Chondrocyte (in vitro differentiated cells): Measurements from ENCODE around the gene TMEM208. TPM values are rescaled to one million over a fixed set of nuclear protein-coding genes. Genes with fewer than 3 reads are reported as not detected.

Experiments used
- DNase-seq: peaks from one replicate; pipeline ENCODE4 v3.0.0; 2021; ENCODE audit warnings: mixed read lengths, low spot score
- H3K27ac Mint-ChIP-seq: one replicate; pipeline ENCODE4 v1.8.0; 2021; ENCODE audit warnings: mild to moderate bottlenecking, moderate library complexity, mixed read lengths; ENCODE audit not compliant: unreplicated experiment
- H3K27me3 Mint-ChIP-seq: 2 replicates; pipeline ENCODE4 v1.8.0; 2021; ENCODE audit warnings: low read depth, mixed read lengths
- H3K36me3 Mint-ChIP-seq: 2 replicates; pipeline ENCODE4 v1.8.0; 2021; ENCODE audit warnings: low read depth, mixed read lengths
- H3K4me1 Mint-ChIP-seq: 2 replicates; pipeline ENCODE4 v1.8.0; 2021; ENCODE audit warnings: low read depth, mild to moderate bottlenecking, mixed read lengths
- H3K4me3 Mint-ChIP-seq: one replicate; pipeline ENCODE4 v1.8.0; 2021; ENCODE audit warnings: mild to moderate bottlenecking, moderate library complexity, mixed read lengths; ENCODE audit not compliant: unreplicated experiment
- H3K9me3 Mint-ChIP-seq: 2 replicates; pipeline ENCODE4 v1.8.0; 2021; ENCODE audit warnings: low read depth, mixed read lengths
- total RNA-seq: library from RNA; stranded (reverse); gene quantifications from 3 replicates; pipeline ENCODE4 v1.2.1, GENCODE V29; 2021
- TF ChIP-seq, protein P1 (sequence below): fragments of 200-600 bp; sonication (generic); IDR thresholded peaks from 2 replicates; pipeline ENCODE4 v1.5.0; 2021; ENCODE audit warnings: antibody characterized with exemption, mild to moderate bottlenecking, moderate library complexity

The TMEM208 gene
- total RNA-seq, 1 donor from 2014 or later: 43.2 TPM

DNA sequence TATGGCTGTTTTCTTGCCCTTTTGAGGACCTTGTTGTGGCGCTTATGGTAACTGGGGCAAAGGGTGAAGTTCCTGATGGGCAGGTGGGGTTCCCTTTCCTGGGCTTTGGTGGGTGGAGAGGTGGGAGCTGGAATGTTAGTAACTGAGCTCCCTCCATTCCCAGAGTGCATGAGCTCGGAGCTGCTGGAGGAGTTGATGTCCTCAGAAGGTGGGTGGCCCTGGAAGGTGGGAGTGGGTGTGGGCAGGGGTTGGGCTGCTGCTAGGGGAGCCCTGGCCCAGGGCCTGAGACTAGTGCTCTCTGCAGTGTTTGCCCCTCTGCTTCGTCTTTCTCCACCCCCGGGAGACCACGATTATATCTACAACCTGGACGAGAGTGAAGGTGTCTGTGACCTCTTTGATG, 29.2 kb upstream of the TMEM208 start:
- Mint-ChIP-seq H3K9me3 (no peaks in the 10 kb centered on the region), H3K4me1 (peaks cover 25% of the 10 kb centered on the region), H3K4me3 (no peak overlapping the region), H3K27ac (no peak overlapping the region), H3K27me3 (no peaks in the 10 kb centered on the region), H3K36me3 (peaks cover 25% of the 10 kb centered on the region)
- TF ChIP-seq, protein P1, sequence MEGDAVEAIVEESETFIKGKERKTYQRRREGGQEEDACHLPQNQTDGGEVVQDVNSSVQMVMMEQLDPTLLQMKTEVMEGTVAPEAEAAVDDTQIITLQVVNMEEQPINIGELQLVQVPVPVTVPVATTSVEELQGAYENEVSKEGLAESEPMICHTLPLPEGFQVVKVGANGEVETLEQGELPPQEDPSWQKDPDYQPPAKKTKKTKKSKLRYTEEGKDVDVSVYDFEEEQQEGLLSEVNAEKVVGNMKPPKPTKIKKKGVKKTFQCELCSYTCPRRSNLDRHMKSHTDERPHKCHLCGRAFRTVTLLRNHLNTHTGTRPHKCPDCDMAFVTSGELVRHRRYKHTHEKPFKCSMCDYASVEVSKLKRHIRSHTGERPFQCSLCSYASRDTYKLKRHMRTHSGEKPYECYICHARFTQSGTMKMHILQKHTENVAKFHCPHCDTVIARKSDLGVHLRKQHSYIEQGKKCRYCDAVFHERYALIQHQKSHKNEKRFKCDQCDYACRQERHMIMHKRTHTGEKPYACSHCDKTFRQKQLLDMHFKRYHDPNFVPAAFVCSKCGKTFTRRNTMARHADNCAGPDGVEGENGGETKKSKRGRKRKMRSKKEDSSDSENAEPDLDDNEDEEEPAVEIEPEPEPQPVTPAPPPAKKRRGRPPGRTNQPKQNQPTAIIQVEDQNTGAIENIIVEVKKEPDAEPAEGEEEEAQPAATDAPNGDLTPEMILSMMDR: no peak
- DNase-seq: no peak

DNA sequence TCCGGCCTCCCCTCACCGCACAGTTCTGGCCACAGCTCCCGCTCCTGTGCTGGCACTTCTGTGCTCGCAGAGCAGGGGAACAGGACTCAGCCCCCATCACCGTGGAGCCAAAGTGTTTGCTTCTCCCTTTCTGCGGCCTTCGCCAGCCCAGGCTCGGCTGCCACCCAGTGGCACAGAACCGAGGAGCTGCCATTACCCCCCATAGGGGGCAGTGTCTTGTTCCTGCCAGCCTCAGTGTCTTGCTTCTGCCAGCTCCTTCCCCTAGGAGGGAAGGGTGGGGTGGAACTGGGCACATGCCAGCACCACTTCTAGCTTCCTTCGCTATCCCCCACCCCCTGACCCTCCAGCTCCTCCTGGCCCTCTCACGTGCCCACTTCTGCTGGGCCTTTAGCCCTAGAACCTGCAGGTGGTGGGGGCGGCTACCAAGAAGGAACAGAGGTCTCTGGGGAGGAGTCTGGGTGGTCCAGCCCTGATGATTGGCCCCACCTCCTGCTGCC, 28.6 kb upstream of the TMEM208 start:
- DNase-seq: no peak

DNA sequence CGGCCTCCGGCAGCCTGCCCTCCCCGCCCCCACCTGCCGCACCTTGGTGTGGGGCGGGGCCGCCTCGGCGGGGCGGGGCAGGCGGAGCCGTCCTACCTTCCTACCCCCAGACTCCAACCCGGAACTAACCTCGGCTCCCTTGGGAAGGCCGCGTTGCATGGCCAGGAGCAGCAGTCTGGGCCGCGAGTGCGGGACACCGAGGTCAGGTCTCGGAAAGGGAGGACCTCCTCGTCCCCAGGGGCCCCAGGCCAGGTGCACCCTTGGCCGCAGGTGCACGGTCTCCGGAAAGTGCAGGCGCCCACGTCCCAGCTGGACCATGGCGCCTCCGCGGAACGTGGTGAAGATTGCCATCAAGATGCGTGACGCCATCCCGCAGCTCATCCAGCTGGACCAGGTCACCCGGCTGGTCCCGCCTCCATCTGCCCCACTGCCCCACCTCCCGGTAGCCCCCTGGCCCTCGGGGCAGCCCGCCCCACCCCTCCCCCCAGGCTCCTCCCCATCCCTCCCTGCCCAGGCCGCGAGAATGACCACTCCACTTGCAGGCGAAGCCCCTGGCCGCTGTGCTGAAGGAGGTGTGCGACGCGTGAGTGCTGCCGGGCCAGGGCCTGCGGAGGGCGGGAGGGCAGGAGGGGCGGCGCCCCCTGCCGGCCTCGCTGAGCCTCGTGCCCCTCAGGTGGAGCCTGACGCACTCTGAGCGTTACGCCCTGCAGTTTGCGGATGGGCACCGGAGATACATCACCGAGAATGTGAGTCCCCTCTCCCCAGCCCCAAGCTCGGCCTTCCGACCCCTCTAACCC, 27.7 kb upstream of the TMEM208 start, which contains the start of gene ELMO3:
Gene ELMO3, plus strand, starts transcription at position 121 of the 797 bp plus-strand sequence. Its CDS starts 196 bp downstream, at position 317.
- Mint-ChIP-seq H3K4me1 (peaks cover 10% of the 10 kb centered on the region), H3K36me3 (peaks cover 24% of the 10 kb centered on the region), H3K4me3 (no peak within 1 kb of the TSS), H3K27ac (peak within 1 kb of the TSS; percentile 42), H3K27me3 (no peaks in the 10 kb centered on the region), H3K9me3 (no peaks in the 10 kb centered on the region)
- no peak for DNase-seq
- TF ChIP-seq, protein P1: peak; percentile 48

More for the DNA sequence above, 28.6 kb upstream of the TMEM208 start:
- Mint-ChIP-seq H3K27me3 (no peaks in the 10 kb centered on the region), H3K4me3 (no peak overlapping the region), H3K9me3 (no peaks in the 10 kb centered on the region), H3K36me3 (peaks cover 24% of the 10 kb centered on the region), H3K27ac (peak overlapping the region; percentile 42), H3K4me1 (peaks cover 19% of the 10 kb centered on the region)
- TF ChIP-seq, protein P1: peak; percentile 78

DNA sequence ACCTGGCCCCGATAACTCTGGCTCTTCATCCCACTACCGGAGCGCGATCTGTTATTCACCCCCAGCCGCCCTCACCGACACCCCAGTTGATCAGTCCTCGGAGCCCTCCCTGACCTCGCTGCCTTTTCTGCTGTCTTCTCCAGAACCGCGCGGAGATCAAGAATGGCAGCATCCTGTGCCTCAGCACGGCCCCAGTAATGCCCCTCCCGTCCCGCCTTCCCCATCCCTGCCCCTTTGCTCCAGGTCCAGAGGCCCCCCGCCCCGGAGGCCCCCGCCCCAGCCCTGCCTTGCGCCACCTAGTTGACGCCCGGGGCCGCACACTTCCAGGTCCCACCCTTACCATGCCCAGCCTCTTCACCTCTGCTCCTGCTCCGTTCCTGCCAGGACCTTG, 27.1 kb upstream of the TMEM208 start:
- no peak for DNase-seq
- Mint-ChIP-seq H3K27ac (no peak overlapping the region), H3K27me3 (no peaks in the 10 kb centered on the region), H3K4me1 (peaks cover 10% of the 10 kb centered on the region), H3K9me3 (no peaks in the 10 kb centered on the region), H3K4me3 (no peak overlapping the region), H3K36me3 (peaks cover 21% of the 10 kb centered on the region)
- TF ChIP-seq, protein P1: peak; percentile 20

DNA sequence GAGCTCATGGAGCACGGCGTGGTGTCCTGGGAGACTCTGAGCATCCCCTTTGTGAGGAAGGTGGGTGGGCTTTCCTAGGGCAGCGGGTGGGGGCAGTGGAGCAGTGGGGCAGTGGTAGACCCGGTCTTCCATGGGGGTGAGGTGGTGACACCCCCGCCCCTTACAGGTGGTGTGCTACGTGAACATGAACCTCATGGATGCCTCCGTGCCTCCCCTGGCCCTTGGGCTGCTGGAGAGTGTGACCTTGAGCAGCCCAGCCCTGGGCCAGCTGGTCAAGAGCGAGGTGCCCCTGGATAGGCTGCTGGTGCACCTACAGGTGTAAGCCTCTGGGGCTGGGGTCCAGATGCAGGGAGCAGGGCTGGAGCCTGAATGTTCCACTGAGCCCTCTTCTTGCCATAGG, 26.4 kb upstream of the TMEM208 start:
- Mint-ChIP-seq H3K4me1 (peaks cover 10% of the 10 kb centered on the region), H3K4me3 (no peak overlapping the region), H3K9me3 (no peaks in the 10 kb centered on the region), H3K27ac (no peak overlapping the region), H3K36me3 (peaks cover 19% of the 10 kb centered on the region), H3K27me3 (no peaks in the 10 kb centered on the region)
- TF ChIP-seq, protein P1: no peak
- no peak for DNase-seq
